Measurements from ENCODE around the gene GGACT.
"Not testable (repeated sequence)": the region's sequence is repeated elsewhere in the genome, so short reads cannot be mapped to it uniquely, and the experiment has no call there.

Gene GGACT

GRCh38 chr13:100588331-100589177 is at the start of gene GGACT:
GGACT (minus strand) TSS chr13:100588789; CDS start chr13:100532591, 56,198 bp downstream.
- peak; percentile 22 to 29 for DNase-seq (ENCODE audit: low read depth in 2 of 2)

GRCh38 chr13:100637796-100638195 is 49.2 kb upstream of the GGACT start:
- DNase-seq (ENCODE audit: low read depth in 2 of 2): no peak

- no peak for DNase-seq (ENCODE audit: low read depth in 2 of 2)
These were observed 48.8 kb upstream of the GGACT start for GRCh38 chr13:100637380-100637779.

GRCh38 chr13:100636441-100636840 is 47.9 kb upstream of the GGACT start:
- DNase-seq (ENCODE audit: low read depth in 2 of 2): no peak

- DNase-seq (ENCODE audit: low read depth in 2 of 2): no peak
These were observed 47.4 kb upstream of the GGACT start for GRCh38 chr13:100636004-100636403.

GRCh38 chr13:100634696-100635095 is 46.1 kb upstream of the GGACT start:
- DNase-seq (ENCODE audit: low read depth in 2 of 2): no peak

- peak; percentile 62 to 72 for DNase-seq (ENCODE audit: low read depth in 2 of 2)
These were observed 44.9 kb upstream of the GGACT start for GRCh38 chr13:100633461-100633860.

GRCh38 chr13:100630555-100630954 is 42.0 kb upstream of the GGACT start:
- no peak for DNase-seq (ENCODE audit: low read depth in 2 of 2)

GRCh38 chr13:100627120-100627519 is 38.5 kb upstream of the GGACT start:
- no peak for DNase-seq (ENCODE audit: low read depth in 2 of 2)

GRCh38 chr13:100625447-100625846 is 36.9 kb upstream of the GGACT start:
- no peak for DNase-seq (ENCODE audit: low read depth in 2 of 2)

- DNase-seq (ENCODE audit: low read depth in 2 of 2): no peak
These were observed 32.2 kb upstream of the GGACT start for GRCh38 chr13:100620792-100621191.

GRCh38 chr13:100619940-100620339 is 31.4 kb upstream of the GGACT start:
- no peak for DNase-seq (ENCODE audit: low read depth in 2 of 2)

- DNase-seq (ENCODE audit: low read depth in 2 of 2): not testable (repeated sequence)
These were observed 30.3 kb upstream of the GGACT start for GRCh38 chr13:100618897-100619296.

GRCh38 chr13:100613031-100613430 is 24.4 kb upstream of the GGACT start:
- DNase-seq (ENCODE audit: low read depth in 2 of 2): no peak

- DNase-seq (ENCODE audit: low read depth in 2 of 2): no peak
These were observed 23.3 kb upstream of the GGACT start for GRCh38 chr13:100611678-100612492.

- DNase-seq (ENCODE audit: low read depth in 2 of 2): no peak
These were observed 22.1 kb upstream of the GGACT start for GRCh38 chr13:100610391-100611347.

- DNase-seq (ENCODE audit: low read depth in 2 of 2): no peak
These were observed 20.3 kb upstream of the GGACT start for GRCh38 chr13:100608906-100609305.

- no peak for DNase-seq (ENCODE audit: low read depth in 2 of 2)
These were observed 19.9 kb upstream of the GGACT start for GRCh38 chr13:100608489-100608888.

- DNase-seq (ENCODE audit: low read depth in 2 of 2): no peak
These were observed 16.5 kb upstream of the GGACT start for GRCh38 chr13:100604918-100605710.

- DNase-seq (ENCODE audit: low read depth in 2 of 2): no peak
These were observed 14.0 kb upstream of the GGACT start for GRCh38 chr13:100602493-100603111.

All from fibroblast of skin of left biceps (primary cell).